ENCODE data around the gene DNAJC5G. TPM values are rescaled to one million over a fixed set of nuclear protein-coding genes. Genes with fewer than 3 reads are reported as not detected.

DNAJC5G gene
- total and polyA plus RNA-seq, 2 of the 13 experiments (the other 11 are each of a cell fraction or from before 2014, with no cell fraction given) = 0.05 TPM; not detected in 1

GRCh38 chr2:27263287-27264252, 11.7 kb upstream of the DNAJC5G start (continued):
- TF ChIP-seq PRDM4 (CRISPR knock-in tag; IDR thresholded peaks at IDR 0.05; ENCODE audit: borderline replicate concordance) (no peak), MTA1 (CRISPR knock-in tag; IDR thresholded peaks at IDR 0.05; ENCODE audit: borderline replicate concordance) (0 out of 2 replicates have a peak, but pooled peaks have one; percentile 17), ZNF891 (CRISPR knock-in tag; IDR thresholded peaks at IDR 0.05) (0 out of 2 replicates have a peak, but pooled peaks have one; percentile 5), ZNF142 (CRISPR knock-in tag; IDR thresholded peaks at IDR 0.05) (0 out of 2 replicates have a peak, but pooled peaks have one; percentile 14), MYPOP (CRISPR knock-in tag; IDR thresholded peaks at IDR 0.05) (0 out of 2 replicates have a peak, but pooled peaks have one; percentile 37), ZNF274 (CRISPR knock-in tag; IDR thresholded peaks at IDR 0.05) (0 out of 2 replicates have a peak, but pooled peaks have one; percentile 44), ZNF207 (IDR thresholded peaks at IDR 0.05; ENCODE audit: borderline replicate concordance) (no peak), FIP1L1 (IDR thresholded peaks at IDR 0.05; ENCODE audit: borderline replicate concordance, insufficient read depth, low read depth, low read length) (no peak), GMEB2 (CRISPR knock-in tag; IDR thresholded peaks at IDR 0.05; ENCODE audit: low read depth) (no peak), MEF2D (CRISPR knock-in tag; IDR thresholded peaks at IDR 0.05) (0 out of 2 replicates have a peak, but pooled peaks have one; percentile 21)
